ENCODE measurements around the gene G6PC1.

DNA sequence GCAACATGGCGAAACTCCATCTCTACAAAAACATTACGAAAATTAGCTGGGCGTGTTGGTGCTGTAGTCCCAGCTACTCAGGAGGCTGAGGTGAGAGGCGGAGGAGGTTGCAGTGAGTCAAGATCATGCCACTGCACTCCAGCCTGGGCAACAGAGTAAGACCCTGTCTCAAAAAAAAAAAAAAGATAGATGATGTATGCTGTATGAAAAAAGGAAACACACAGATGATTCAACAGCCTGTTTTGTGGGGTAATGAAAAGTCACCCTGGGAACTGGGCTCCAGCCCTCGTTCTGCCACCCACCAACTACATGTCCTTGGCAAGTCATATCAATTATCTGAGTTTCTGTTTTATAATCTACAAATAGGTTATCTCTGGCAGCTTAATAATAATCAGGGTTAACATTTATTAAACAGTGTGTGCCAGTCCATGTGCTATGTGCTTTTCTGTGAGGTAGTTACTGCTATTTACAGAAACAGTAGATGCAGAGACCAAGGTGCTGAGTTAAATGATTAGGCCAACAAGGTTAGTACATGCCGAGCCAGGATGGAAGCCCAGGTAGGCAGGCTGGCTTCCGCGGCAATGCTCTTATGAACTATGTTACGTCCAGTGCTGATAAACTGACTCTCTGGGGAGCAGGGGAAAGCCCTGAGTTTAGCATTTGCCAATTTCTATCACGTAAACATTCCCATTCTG, 1.1 kb downstream of the G6PC1 start:
- TF ChIP-seq, protein P1, sequence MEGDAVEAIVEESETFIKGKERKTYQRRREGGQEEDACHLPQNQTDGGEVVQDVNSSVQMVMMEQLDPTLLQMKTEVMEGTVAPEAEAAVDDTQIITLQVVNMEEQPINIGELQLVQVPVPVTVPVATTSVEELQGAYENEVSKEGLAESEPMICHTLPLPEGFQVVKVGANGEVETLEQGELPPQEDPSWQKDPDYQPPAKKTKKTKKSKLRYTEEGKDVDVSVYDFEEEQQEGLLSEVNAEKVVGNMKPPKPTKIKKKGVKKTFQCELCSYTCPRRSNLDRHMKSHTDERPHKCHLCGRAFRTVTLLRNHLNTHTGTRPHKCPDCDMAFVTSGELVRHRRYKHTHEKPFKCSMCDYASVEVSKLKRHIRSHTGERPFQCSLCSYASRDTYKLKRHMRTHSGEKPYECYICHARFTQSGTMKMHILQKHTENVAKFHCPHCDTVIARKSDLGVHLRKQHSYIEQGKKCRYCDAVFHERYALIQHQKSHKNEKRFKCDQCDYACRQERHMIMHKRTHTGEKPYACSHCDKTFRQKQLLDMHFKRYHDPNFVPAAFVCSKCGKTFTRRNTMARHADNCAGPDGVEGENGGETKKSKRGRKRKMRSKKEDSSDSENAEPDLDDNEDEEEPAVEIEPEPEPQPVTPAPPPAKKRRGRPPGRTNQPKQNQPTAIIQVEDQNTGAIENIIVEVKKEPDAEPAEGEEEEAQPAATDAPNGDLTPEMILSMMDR (IDR thresholded peaks at IDR 0.05) = no peak
- no peak for TF ChIP-seq EZH2 (IDR thresholded peaks at IDR 0.05)
- no peak for TF ChIP-seq EZH2phosphoT487 (IDR thresholded peaks at IDR 0.05)
